CD4-positive, alpha-beta T cell treated with Interleukin-15 for 1 hour (primary cell): ENCODE measurements around the gene TUNAR.

Experiments used
- DNase-seq: peaks from one replicate; pipeline ENCODE4 v3.0.0-alpha.2; 2020

The TUNAR gene

DNA sequence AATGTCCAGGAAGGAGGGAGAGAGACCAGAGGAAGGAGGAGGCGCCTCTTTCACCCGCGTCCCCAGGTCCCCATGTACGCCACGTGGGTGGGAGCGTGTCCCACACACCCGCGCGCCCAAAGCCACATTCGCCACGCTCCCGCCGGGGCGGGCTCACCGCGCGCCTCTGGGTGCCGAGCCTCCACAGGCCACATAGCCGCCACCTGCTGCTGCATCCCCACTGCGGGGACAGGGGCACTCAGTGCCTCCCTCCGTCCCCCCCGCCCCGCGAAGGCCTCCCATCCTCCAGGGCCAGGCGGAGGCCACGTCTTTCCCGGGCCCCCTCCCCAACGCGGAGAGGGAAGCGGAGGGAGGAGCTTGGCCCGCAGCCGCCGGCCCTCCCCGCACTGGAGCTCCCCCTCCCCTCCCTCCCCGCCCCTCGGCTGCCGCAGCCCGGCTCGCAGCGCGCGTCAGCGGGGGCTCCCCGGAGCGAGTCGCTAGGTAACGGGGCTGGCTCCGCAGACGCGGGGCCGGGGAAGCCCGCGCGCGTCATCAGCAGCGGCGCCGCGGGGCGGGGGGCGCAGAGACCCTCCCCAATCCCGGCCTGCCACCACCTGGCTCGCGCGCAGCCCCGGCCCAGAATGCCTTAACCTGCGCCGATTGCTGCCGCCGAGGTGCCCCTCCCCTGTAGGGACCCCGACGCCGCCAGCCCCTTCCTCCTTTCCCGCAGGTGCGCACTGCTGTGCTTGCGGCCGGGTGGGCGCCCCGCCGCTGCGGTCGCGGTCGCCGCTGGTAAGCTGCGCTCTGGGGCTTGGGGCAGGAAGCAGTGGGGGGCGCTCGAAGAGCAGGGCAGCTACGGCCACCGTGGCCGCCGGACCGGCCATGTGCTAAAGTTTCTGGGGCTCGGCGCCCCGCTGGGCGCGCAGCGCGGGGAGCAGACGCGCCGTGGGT lies 536 bp upstream of the TUNAR start:
- no peak for DNase-seq

DNA sequence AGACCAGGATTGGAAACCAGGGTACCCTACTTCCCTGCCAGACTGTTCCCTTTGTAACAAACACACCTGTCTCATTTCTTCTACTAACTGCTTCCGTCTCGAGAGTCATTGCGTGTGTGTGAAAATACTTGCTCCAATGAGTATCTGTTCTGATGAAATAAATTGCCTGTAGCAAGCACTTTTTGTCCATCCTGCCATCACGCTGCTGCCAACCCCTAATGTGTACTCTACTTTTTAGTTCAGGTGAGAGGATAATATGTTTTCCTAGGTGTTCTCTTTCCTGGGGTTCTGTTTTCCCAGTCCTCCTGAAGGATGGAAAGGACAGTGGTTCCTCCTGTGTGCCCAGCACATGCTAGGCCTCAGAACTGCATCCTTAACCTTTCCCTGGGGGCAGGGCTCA lies 1.0 kb downstream of the TUNAR start:
- no peak for DNase-seq

DNA sequence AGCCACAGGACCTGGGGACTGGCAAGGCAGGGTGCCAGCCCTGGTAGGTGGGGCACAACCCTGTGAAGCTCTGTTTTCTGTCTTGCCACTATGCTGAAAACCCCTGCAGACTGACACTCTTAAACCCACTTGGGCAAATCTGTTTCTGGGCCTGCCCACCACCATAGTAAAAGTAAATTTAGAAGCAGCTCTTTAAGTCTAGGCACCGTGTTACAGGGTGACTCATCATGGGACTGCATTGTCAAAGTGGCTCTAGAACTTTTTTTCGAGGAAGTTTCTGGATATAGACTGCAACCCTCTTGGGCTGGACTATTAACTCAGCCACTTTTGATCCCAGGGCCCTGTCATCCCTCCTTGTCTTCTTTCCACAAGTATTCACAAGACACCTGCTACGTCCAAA lies 7.7 kb downstream of the TUNAR start:
- no peak for DNase-seq

DNA sequence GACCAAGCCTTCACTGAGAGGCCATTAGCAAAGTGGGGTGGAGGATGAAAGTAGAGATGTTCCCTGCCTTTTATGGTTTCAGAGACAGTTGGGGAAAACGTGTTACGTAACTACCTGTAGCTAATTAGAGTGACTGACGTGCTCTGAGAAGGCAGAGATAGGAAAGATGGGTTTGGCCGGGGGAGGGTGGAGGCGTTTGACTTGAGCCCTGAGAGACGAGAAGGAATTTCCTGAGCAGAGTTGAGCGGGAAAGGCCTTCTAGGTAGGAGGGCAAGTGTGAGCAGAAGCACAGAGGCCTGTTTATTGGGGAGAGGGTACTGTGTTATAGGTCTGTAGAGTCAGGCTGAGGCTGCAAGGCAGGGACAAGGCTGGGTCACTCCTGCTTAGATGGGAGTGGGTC lies 8.6 kb downstream of the TUNAR start:
- no peak for DNase-seq

DNA sequence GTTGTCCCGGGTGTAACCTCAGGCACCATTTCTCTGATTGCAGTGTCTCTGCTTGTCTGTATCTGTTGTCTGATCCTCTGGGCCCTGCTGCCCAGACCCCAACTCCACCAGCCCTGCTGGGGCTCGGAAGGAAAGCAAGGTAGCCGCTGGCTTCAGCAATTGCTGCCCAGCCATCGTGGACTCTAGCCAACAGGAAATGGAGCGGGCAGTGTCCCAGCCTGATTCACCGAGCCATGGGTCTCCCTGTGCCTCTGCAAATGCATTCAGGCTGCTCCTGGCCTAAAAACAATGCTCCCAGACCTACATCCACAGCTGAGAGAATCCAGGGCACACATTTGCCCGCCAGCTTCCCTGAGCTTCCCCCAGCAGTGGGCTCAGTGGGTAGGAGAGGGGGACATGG lies 9.2 kb downstream of the TUNAR start:
- DNase-seq = no peak

DNA sequence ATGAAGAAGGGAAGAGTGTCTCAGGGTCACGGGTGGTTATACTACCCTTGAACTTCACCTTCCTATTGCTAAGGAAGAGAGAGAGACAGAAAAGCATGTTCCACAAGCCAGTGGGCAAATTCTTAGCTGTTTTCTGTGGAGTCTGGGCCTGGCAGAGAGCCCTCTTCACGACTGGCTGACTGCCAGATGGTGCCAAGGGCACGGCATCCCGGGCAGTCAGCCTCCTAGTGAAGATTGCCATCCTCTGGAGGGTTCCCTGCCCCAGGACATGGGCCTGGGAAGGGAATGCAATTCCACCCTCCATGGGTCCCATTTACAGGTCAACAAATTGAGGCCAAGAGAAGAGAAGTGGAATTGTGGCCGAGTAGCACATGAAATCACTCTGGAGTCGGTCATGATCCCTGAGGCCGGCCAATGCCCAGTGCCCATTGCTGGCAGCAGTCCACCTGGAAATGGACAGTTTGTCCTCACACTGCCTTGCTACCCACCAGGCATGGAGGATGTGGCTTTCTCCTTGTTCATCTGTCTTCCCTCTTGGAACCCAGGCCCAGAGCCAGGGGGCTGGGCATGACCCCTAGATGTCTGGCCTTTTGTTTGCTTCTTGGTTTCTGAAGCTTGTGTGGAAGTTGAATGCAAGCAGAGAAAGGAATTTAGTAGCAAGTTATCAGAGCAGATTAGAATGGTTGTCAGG lies 9.9 kb downstream of the TUNAR start:
- DNase-seq = no peak

DNA sequence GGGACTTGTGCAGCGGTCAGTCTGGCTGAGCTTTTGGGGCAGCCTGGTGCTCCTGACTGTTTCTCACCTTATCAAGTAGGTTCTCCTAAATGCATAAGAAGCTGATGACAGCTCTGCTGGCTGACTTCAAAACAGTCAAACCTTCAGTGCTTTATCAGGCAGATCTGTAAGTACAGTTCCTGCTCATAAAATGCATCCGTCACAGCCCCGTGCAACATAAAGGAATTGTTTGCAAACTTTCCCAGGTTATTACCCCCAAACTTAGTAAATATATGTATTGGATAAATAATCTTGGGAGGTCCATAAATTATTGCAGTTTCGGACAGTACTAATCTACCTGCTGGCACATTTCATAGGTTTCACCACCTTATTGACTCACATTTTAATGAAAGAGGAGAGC lies 10.7 kb downstream of the TUNAR start:
- DNase-seq = no peak

DNA sequence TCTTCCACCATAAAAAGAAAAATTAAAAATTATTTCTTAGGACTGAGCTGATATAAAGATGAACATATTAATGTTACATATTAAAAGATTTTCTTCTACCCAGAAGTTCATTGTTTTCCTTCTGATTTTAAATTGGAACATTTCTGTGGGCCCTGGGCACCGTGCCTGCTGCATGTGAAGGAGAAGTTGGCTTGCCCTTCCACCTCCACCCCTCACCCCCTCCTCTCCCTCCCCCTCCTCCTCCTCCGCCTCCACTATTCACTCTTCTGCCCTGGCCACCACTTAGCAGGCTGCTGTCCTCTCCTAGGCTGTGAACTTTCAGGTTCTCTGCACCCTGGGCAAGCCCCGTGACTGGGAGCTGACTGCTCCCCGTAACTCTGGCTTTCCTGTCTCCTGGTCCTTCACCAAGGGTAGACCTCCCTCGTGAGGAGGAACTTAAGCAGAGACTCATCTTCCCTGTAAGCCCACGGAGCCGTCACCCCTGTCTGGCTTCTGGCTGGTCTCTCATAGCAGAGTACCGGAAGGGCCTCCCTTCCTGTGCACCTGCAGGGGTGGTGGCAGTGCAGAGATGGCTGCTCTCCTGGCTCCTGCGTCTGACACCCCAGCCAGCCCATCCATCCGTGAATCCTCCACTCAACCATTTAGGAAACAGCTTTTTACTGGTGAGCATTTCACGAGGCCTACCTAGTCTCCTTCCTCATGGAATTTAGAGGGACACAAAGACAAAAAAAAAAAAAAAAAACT lies 12.8 kb downstream of the TUNAR start:
- DNase-seq = no peak

DNA sequence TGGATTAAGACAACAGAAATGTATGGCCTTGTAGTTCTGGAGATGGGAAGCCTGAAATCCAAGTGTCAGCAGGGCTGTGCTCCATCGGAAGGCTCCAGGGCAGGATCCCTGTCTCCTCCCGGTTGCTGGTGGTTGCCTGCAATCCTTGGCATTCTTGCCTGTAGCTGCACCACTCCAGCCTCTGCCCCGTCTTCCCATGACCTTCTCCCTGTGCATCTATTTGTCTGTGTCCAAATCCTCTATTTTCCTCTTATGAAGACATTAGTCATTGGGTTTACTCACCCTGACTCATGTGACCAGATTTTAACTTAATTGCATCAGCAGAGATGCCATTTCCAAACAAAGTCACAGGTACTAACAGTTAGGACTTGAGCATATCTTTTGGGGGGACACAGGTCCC lies 15.1 kb downstream of the TUNAR start:
- no peak for DNase-seq

DNA sequence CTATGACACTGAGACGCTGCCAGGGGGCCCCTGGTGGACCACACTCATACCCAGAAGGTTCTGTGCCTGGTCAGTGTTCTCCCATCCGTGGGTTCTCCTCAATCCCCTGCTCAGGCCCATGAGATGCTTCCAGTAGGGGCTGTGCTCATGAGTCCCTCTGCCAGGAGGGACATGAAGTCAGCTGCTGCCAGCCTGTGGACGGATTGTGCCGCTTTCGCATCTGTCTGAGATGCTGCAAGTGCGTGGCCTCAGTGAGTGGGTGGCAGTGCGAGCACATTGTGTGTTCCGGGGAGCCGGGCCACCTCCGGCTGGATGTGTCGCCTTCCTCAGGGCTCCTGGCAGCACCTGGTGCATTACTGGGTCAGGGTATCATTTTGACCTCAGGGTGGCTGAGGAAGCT lies 15.5 kb downstream of the TUNAR start:
- no peak for DNase-seq

DNA sequence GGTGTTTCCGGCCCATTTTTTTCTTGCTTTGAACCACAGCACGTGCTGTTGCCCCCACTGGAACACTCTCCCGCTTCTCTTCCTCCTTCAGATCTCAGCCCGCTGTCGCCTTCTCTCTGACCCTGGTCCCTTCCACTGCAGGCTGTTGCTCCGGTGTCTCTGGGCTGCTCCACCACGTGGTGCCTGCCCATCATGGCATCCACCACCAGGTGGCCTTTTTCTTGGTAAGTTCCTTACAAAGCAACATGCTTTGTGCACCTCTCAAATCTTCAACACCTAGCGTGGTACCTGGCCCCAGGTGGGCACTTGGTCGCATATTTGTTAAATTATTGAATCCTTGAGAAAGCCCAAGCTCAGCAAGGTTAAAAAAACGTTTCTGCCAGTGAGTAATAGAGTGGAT lies 19.1 kb downstream of the TUNAR start:
- no peak for DNase-seq

DNA sequence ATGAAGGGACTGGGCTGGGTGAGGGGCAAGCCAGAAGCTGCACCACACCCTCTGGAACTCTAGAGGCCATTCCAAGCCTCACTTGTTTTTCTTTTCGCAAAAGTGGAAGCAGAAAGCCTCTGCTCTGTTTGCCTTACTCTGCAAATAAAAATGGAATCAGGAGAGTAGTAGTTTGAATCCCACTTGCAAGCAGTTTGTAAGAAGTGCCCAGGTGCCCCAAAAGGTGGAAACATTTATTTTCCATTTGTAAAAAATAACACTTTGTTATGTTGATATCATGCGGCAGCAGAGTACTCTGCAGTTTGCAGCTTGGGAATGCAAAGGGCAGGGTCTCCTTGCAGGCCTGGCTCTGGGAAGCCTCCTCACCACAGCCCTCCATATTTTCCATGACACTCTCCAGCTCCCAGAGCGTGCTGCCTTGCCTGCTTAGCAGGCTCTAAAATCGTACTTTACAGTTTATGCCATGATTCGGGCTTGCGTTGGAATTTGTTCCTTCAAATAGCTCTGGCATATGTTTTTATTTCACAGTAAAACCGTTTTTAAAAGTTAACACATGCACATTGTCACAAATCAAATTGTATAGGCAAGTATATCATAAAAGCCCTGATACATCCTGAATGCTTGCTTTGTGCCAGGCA lies 20.0 kb downstream of the TUNAR start:
- no peak for DNase-seq

DNA sequence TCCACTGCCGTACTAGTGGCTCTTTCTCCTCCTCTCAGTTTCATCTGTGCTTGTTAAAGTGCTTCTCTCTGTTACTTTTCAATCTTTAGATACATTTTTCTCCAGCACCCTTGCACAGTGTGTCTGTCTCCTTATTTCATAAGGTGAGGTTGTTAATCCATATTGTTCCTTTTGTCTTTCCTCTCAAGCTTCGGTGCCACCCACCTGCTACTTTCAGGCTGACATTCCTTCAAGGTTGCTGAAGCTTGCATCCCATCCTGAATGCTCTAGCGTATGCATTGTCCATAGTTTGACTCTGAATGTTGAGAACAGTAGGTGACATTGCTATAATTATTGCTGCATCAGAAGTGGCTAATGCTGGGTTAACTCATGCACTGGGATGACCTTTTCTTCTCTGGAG lies 20.6 kb downstream of the TUNAR start:
- no peak for DNase-seq

DNA sequence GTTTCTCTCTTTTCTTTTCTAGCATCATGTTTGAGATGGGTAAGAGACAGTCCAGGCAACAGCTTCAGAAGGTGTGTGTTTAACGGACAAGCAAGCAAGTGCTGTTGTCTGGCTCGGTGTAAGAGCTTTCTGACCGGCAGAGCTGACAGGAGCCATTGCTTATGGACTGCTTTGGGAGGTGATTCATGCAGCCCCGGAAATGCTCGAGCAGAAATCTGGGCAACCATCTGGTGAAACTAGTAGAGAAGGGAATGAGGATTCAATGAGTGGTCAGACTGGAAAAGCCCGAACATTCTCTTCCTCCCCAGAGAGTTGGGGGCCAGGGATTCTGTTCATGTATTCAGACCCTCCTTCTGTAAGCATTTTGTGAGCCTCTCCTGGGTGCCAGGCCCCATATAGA lies 24.4 kb downstream of the TUNAR start:
- DNase-seq = no peak

DNA sequence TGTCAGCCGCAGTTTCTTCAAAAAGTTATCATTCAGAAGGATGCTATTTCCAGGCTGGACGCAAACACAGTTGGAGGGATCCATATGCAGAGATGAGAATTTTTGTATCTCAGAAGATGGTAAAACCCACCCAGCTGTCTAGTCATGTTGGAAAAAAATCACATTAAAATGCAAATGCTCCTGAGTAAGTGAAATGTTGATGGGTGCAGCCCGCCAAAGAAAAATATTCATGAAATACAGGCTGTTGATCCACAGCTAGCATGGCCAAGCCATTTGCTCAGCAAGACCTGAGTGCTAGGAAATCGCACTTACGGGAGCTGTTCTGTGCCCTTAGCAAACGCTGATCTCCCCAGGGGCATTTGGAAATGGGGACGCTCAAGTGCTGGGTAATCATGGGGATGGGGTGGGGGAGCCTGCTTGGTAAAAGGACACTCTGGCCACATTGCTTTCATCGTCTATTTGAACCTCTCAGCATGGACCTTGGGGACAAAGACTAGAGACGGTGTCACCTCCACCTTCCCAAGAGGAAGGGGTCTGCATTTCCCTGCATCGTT lies 25.7 kb downstream of the TUNAR start:
- no peak for DNase-seq

DNA sequence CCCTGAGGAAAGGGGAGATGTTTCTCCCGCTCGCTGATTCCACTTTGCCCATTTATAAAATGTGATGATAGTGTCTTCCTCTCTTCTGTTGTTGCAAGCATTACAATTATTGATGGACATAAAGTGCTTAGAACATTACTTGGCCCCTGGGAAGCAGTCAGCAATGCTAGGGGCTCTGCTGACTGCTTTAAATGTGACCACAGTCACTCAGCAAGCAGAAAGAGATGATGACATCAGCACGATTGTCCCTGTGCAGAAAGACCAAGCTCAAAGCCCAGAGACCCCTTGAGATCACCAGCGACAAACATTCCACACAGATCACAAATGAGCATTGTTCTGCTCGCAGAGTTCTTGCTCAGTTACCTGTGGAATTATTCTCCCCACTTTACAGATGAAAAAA lies 26.5 kb downstream of the TUNAR start:
- DNase-seq = no peak

DNA sequence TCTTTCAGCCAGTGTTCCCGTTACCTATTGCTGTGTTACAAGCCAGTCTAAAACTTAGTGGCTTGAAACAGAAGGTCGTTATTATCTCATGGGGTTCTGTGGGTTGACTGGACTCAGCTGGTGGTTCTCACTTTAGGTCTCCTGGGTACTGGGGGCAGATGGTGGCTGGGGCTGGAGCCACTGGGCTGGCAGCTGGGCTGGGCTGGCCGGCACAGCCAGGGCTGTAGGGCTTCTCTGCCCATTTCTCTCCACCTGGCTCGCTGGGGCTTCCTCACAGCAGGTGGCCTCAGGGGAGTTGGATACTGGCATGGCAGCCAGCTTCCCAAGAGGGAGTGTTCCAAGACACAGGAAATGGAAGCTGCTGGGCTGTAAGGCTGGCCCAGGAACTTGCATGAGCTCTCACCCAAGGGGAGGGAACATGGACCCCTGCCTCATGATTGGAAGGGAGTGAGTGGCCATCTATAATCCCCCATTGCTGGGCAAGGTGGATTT lies 27.0 kb downstream of the TUNAR start:
- no peak for DNase-seq

DNA sequence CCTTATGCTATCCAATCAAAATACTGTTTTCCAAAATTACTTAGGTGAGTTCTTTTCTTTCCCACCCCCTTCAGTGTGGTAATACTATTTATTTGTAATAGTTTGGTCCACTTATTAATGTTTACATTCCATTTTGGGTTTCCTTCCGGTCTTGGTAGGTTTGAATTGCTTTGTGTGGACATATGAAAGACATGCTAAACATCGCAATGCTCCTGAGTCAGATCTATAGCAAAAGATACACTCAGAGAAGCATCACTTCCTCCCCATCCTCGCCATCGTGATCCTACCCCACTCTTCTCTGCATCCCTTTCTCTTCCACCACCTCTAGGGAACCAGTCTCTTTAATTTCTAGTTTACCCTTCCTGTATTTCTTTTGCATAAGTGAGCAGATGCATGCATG lies 30.0 kb downstream of the TUNAR start:
- DNase-seq = no peak

DNA sequence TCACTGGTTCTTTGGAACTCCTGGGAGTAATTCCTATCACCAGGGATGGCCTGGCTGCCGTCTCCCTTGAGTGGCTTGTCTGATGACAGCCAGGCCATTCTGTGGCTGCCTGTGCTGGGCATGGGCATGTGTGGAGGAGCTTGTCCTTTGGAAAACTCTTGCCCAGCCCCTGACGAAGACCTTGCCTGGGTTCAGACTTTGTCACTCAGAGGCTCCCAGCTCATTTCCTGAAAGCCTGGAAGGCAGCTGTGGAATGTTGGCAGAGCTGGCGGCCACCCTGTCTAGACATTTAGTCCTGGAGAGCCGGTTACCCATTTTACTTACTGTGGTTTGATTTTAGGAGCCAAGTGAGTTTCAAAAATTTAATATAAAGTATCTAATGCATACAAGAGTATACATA lies 34.0 kb downstream of the TUNAR start:
- DNase-seq = no peak

DNA sequence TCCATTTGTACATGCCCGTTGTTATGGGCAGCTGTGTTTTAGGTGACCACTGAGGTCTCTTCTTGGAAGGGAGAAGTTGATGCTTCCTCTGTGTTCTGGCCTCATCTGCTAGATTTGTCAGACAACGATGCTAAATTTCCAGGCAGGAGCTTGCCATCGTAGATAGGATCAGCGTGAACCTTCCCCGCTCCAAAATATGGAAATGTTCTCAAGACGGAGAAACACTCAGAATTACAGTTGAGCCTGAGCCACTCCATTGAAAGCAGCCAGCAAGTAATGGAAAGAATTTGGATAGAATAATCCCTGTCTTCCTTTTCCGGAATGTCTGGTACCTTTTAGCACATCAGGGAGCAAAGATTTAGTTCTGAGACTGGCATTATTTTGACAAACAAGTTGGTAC lies 34.8 kb downstream of the TUNAR start:
- DNase-seq = no peak

DNA sequence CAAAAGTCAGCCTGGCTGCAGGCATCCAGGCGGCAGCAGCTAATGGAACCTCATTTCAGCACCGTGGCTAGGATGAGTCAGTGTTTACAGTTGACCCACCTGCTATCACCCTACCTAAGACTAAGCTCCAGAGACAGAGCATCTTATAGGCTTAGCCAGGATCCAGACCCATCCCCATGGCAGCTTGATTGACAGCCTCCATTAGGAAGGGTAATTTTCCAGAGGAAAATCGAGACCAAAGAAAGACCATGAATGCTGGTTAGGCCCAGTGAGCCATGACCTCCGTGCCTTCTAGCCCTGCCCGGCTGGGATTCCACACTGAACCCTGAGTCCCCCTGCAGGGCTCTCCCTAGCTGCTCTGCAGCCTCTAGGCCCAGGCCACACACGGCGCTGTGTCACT lies 38.7 kb downstream of the TUNAR start:
- no peak for DNase-seq

DNA sequence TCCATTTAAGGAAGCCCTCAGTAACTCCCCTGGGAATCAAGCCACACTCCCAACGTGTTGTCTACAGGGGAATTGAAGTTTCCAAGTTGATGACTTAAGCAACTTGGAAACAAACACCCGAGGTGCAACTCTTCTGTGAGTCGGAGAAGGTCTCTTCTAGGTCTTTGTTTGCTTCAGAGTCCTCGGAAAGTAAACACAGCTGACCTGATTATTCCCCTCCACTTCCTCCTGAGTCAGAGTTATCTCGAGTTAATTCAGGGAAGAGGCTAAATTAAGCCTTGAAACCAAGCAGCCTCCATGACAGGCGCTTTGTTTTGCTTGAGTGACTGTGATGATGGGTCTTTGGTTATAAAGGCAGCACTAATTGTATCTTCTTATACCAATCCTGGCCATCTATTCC lies 41.8 kb downstream of the TUNAR start:
- DNase-seq = no peak
